WTC11 (cell line): Measurements from ENCODE around the gene DCUN1D3.

Experiments used
- ATF2 ChIP-seq: sonication (generic); formaldehyde crosslinking; IDR thresholded peaks from 2 replicates; pipeline ENCODE4 v1.8.1; 2022; ENCODE audit warnings: low read depth, missing genetic modification reagents, borderline replicate concordance
- MAX ChIP-seq: sonication (generic); formaldehyde crosslinking; IDR thresholded peaks from 2 replicates; pipeline ENCODE4 v1.8.0; 2022; ENCODE audit warnings: mild to moderate bottlenecking, missing genetic modification reagents
- NFE2L1 ChIP-seq: sonication (generic); formaldehyde crosslinking; IDR thresholded peaks from 2 replicates; pipeline ENCODE4 v1.8.1; 2023; ENCODE audit warnings: missing genetic modification reagents
- NFYB ChIP-seq: sonication (generic); formaldehyde crosslinking; conservative IDR thresholded peaks from 2 replicates; pipeline ENCODE4 v1.8.0; 2022; ENCODE audit warnings: low read depth, missing genetic modification reagents
- NR2C2 ChIP-seq: sonication (generic); formaldehyde crosslinking; IDR thresholded peaks from 2 replicates; pipeline ENCODE4 v1.8.0; 2022; ENCODE audit warnings: mild to moderate bottlenecking, missing genetic modification reagents
- SMAD3 ChIP-seq: sonication (generic); formaldehyde crosslinking; IDR thresholded peaks from 2 replicates; pipeline ENCODE4 v1.8.0; 2022; ENCODE audit warnings: missing genetic modification reagents, mild to moderate bottlenecking, borderline replicate concordance
- SP1 ChIP-seq: sonication (generic); formaldehyde crosslinking; conservative IDR thresholded peaks from 2 replicates; pipeline ENCODE4 v1.8.1; 2022; ENCODE audit warnings: missing genetic modification reagents
- TEAD4 ChIP-seq: sonication (generic); formaldehyde crosslinking; IDR thresholded peaks from 2 replicates; pipeline ENCODE4 v1.8.0; 2022; ENCODE audit warnings: mild to moderate bottlenecking, missing genetic modification reagents
- ZNF232 ChIP-seq: sonication (generic); formaldehyde crosslinking; IDR thresholded peaks from 2 replicates; pipeline ENCODE4 v1.8.0; 2022; ENCODE audit warnings: mild to moderate bottlenecking, missing genetic modification reagents
- ZNF396 ChIP-seq: fragments of 250-450 bp; sonication (Bioruptor Pico); IDR thresholded peaks from 2 replicates; pipeline ENCODE4 v1.8.0; 2021; ENCODE audit warnings: mild to moderate bottlenecking, moderate library complexity, borderline replicate concordance
- TF ChIP-seq, protein P1 (sequence below): fragments of 200-600 bp; IDR thresholded peaks from 2 replicates; pipeline ENCODE4 v1.8.0; 2022; ENCODE audit warnings: antibody characterized with exemption
- TF ChIP-seq, protein P2 (sequence below): sonication (generic); formaldehyde crosslinking; IDR thresholded peaks from 2 replicates; pipeline ENCODE4 v1.8.1; 2023; ENCODE audit warnings: mild to moderate bottlenecking, missing genetic modification reagents, moderate library complexity
- TF ChIP-seq, protein P3 (sequence below): sonication (generic); formaldehyde crosslinking; IDR thresholded peaks from 2 replicates; pipeline ENCODE4 v1.8.1; 2022; ENCODE audit warnings: mild to moderate bottlenecking, moderate library complexity, missing genetic modification reagents
- TF ChIP-seq, protein P4 (sequence below): sonication (generic); formaldehyde crosslinking; IDR thresholded peaks from 2 replicates; pipeline ENCODE4 v1.8.0; 2022; ENCODE audit warnings: missing genetic modification reagents

DNA sequence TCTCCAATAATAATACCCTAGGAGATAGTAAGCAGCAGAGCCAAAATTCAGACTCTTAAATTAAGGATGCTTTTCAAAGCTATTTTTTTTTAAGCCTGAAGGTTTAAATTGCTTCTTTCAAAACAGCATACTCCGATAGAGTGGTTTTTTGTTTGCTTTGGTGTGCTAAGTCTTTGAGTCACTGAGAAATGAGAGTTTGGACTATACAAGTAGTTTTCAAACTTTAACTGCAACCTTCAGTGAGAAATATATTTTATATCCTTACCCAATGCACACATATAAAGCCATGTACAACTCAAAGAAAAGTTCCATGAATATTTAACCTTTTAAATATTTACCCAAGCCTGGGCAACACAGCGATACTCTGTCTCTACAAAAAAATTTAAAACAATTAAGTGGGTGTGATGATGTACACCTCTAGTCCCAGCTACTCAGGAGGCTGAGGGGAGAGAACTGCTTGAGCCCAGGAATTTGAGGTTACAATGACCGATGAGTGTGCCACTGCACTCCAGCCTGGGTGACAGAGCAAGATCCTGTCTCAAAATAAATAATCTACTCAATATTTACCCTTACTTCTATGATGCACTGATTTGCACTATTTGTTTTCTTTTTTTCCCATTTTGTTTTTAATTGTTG, 19.2 kb downstream of the DCUN1D3 start:
- TF ChIP-seq SMAD3 (CRISPR knock-in tag) (no peak), NFE2L1 (CRISPR knock-in tag) (no peak), NFYB (CRISPR knock-in tag) (no peak), SP1 (CRISPR knock-in tag) (no peak), ZNF396 (CRISPR knock-in tag) (no peak), NR2C2 (CRISPR knock-in tag) (no peak), ATF2 (CRISPR knock-in tag) (no peak), MAX (CRISPR knock-in tag) (no peak), ZNF232 (no peak), TEAD4 (CRISPR knock-in tag) (no peak)
- TF ChIP-seq, protein P1, sequence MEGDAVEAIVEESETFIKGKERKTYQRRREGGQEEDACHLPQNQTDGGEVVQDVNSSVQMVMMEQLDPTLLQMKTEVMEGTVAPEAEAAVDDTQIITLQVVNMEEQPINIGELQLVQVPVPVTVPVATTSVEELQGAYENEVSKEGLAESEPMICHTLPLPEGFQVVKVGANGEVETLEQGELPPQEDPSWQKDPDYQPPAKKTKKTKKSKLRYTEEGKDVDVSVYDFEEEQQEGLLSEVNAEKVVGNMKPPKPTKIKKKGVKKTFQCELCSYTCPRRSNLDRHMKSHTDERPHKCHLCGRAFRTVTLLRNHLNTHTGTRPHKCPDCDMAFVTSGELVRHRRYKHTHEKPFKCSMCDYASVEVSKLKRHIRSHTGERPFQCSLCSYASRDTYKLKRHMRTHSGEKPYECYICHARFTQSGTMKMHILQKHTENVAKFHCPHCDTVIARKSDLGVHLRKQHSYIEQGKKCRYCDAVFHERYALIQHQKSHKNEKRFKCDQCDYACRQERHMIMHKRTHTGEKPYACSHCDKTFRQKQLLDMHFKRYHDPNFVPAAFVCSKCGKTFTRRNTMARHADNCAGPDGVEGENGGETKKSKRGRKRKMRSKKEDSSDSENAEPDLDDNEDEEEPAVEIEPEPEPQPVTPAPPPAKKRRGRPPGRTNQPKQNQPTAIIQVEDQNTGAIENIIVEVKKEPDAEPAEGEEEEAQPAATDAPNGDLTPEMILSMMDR = no peak
- TF ChIP-seq, protein P2, sequence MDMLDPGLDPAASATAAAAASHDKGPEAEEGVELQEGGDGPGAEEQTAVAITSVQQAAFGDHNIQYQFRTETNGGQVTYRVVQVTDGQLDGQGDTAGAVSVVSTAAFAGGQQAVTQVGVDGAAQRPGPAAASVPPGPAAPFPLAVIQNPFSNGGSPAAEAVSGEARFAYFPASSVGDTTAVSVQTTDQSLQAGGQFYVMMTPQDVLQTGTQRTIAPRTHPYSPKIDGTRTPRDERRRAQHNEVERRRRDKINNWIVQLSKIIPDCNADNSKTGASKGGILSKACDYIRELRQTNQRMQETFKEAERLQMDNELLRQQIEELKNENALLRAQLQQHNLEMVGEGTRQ = no peak
- TF ChIP-seq, protein P3, sequence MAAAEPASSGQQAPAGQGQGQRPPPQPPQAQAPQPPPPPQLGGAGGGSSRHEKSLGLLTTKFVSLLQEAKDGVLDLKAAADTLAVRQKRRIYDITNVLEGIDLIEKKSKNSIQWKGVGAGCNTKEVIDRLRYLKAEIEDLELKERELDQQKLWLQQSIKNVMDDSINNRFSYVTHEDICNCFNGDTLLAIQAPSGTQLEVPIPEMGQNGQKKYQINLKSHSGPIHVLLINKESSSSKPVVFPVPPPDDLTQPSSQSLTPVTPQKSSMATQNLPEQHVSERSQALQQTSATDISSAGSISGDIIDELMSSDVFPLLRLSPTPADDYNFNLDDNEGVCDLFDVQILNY (CRISPR knock-in tag) = no peak
- TF ChIP-seq, protein P4, sequence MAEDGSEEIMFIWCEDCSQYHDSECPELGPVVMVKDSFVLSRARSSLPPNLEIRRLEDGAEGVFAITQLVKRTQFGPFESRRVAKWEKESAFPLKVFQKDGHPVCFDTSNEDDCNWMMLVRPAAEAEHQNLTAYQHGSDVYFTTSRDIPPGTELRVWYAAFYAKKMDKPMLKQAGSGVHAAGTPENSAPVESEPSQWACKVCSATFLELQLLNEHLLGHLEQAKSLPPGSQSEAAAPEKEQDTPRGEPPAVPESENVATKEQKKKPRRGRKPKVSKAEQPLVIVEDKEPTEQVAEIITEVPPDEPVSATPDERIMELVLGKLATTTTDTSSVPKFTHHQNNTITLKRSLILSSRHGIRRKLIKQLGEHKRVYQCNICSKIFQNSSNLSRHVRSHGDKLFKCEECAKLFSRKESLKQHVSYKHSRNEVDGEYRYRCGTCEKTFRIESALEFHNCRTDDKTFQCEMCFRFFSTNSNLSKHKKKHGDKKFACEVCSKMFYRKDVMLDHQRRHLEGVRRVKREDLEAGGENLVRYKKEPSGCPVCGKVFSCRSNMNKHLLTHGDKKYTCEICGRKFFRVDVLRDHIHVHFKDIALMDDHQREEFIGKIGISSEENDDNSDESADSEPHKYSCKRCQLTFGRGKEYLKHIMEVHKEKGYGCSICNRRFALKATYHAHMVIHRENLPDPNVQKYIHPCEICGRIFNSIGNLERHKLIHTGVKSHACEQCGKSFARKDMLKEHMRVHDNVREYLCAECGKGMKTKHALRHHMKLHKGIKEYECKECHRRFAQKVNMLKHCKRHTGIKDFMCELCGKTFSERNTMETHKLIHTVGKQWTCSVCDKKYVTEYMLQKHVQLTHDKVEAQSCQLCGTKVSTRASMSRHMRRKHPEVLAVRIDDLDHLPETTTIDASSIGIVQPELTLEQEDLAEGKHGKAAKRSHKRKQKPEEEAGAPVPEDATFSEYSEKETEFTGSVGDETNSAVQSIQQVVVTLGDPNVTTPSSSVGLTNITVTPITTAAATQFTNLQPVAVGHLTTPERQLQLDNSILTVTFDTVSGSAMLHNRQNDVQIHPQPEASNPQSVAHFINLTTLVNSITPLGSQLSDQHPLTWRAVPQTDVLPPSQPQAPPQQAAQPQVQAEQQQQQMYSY (CRISPR knock-in tag) = no peak
